Ishikawa (cell line): ENCODE measurements around the gene SMOC1.

Source experiments
- CEBPB ChIP-seq: IDR thresholded peaks from 2 replicates; pipeline ENCODE4 v1.6.1; 2012
- CREB1 ChIP-seq: IDR thresholded peaks from 2 replicates; pipeline ENCODE4 v1.6.1; 2012; ENCODE audit warnings: low read depth
- EGR1 ChIP-seq: IDR thresholded peaks from 2 replicates; pipeline ENCODE4 v1.6.1; 2012
- EP300 ChIP-seq: IDR thresholded peaks from 2 replicates; pipeline ENCODE4 v1.6.1; 2012; ENCODE audit warnings: borderline replicate concordance
- FOXM1 ChIP-seq: IDR thresholded peaks from 2 replicates; pipeline ENCODE4 v1.6.1; 2012; ENCODE audit warnings: low read depth, borderline replicate concordance
- MAX ChIP-seq: IDR thresholded peaks from 2 replicates; pipeline ENCODE4 v1.6.1; 2012
- NFIC ChIP-seq: IDR thresholded peaks from 2 replicates; pipeline ENCODE4 v1.6.1; 2012
- RAD21 ChIP-seq: IDR thresholded peaks from 2 replicates; pipeline ENCODE4 v1.6.1; 2012; ENCODE audit warnings: low read depth
- REST ChIP-seq: IDR thresholded peaks from 2 replicates; pipeline ENCODE4 v1.6.1; 2012; ENCODE audit warnings: low read depth, mild to moderate bottlenecking
- TAF1 ChIP-seq: IDR thresholded peaks from 2 replicates; pipeline ENCODE4 v1.6.1; 2012; ENCODE audit warnings: low read depth, mild to moderate bottlenecking
- TCF12 ChIP-seq: IDR thresholded peaks from 2 replicates; pipeline ENCODE4 v1.6.1; 2012; ENCODE audit warnings: low read depth
- USF1 ChIP-seq: IDR thresholded peaks from 2 replicates; pipeline ENCODE4 v1.6.1; 2012
- YY1 ChIP-seq: IDR thresholded peaks from 2 replicates; pipeline ENCODE4 v1.6.1; 2012; ENCODE audit warnings: low read depth

GRCh38 chr14:69873877-69874780 lies 5.1 kb upstream of the SMOC1 start:
- no peak for TF ChIP-seq RAD21
- TF ChIP-seq FOXM1, result no peak
- TF ChIP-seq EP300, result no peak
- no peak for TF ChIP-seq YY1
- TF ChIP-seq REST, result no peak
- TF ChIP-seq NFIC, result no peak
- TF ChIP-seq CREB1, result no peak
- no peak for TF ChIP-seq USF1
- no peak for TF ChIP-seq TAF1
- TF ChIP-seq MAX, result no peak
- TF ChIP-seq TCF12, result no peak
- TF ChIP-seq EGR1, result no peak
- no peak for TF ChIP-seq CEBPB
